22Rv1 (cell line): Measurements from ENCODE around the gene SOCS2.

Source experiments
- ZFX ChIP-seq: fragments of 450-650 bp; IDR thresholded peaks from 2 replicates; pipeline ENCODE4 v1.6.1; 2017; ENCODE audit warnings: antibody characterized with exemption, borderline replicate concordance
- TF ChIP-seq, protein P1 (sequence below): fragments of 450-650 bp; IDR thresholded peaks from 2 replicates; pipeline ENCODE4 v1.5.1; 2017; ENCODE audit warnings: mild to moderate bottlenecking

DNA sequence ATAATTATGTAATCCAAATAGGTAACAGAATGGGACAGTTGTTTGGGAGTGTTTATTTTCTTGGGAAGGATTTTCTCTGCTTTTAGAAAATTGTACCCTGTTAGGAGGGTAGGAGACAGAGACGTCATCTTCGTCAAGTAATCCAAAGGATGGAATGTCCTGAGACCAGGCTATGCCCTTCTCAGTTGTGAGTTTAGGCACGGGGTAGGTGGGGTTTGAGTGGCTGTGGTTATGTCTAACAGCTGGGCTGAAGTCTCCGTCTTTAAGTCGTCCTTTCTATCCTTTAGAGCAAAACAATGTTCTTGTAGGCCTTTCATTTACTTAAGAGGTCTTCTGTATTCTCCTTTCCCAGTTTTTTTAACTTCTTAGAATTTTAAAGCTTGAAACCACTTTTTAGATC, 5.7 kb downstream of the SOCS2 start:
- TF ChIP-seq, protein P1, sequence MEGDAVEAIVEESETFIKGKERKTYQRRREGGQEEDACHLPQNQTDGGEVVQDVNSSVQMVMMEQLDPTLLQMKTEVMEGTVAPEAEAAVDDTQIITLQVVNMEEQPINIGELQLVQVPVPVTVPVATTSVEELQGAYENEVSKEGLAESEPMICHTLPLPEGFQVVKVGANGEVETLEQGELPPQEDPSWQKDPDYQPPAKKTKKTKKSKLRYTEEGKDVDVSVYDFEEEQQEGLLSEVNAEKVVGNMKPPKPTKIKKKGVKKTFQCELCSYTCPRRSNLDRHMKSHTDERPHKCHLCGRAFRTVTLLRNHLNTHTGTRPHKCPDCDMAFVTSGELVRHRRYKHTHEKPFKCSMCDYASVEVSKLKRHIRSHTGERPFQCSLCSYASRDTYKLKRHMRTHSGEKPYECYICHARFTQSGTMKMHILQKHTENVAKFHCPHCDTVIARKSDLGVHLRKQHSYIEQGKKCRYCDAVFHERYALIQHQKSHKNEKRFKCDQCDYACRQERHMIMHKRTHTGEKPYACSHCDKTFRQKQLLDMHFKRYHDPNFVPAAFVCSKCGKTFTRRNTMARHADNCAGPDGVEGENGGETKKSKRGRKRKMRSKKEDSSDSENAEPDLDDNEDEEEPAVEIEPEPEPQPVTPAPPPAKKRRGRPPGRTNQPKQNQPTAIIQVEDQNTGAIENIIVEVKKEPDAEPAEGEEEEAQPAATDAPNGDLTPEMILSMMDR: no peak
- no peak for TF ChIP-seq ZFX
